ENCODE measurements around the gene SUGCT.

- TF ChIP-seq POLR2A (IDR thresholded peaks at IDR 0.05), result no peak
- TF ChIP-seq CTCF (IDR thresholded peaks at IDR 0.05), result no peak
Observed at GRCh38 chr7:40545739-40546138, 410.9 kb downstream of the SUGCT start.
